Activated CD8-positive, alpha-beta memory T cell treated with anti-CD3 and anti-CD28 coated beads for 36 hours (primary cell): ENCODE measurements around the gene CEP95. TPM values are rescaled to one million over a fixed set of nuclear protein-coding genes. Genes with fewer than 3 reads are reported as not detected.

Source experiments
- CTCF ChIA-PET: fragments of 350-600 bp; sonication (Branson Sonifier 250); formaldehyde crosslinking; loops from one replicate; lab custom pipeline; 2021; ENCODE audit warnings: antibody characterized with exemption; lab: Charles Lee
- POLR2A ChIA-PET: fragments of 350-600 bp; sonication (Branson Sonifier 250); formaldehyde crosslinking; loops from one replicate; lab custom pipeline; 2021; ENCODE audit warnings: antibody characterized with exemption; lab: Charles Lee
- total RNA-seq, 2 experiments: library from RNA; stranded (reverse); gene quantifications; one replicate each; pipeline ENCODE4 v1.2.3, GENCODE V29; 2021

The CEP95 gene
- total RNA-seq, 2 experiments from 2014 or later: 31.7 to 40.6 TPM

DNA sequence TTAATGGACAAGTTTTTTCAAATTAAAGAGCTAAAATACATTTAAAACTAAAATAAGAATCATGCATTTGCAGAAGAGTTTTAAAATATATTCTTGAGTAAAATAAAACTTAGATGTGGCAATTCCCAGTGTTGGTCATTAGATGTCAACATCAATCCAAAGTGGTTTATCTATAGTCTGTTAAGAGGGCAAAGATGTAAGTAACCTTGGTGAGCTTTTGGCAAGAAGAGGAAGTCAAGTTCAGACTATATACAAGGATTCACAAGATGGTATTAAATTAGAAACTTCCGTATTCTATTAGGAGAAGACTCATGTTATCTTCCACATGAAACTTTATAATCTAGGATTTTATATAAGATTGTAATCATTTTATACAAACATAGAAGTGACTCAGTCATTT lies 73.1 kb downstream of the CEP95 start:
- ChIA-PET POLR2A (interaction anchor here (0.6 kb wide), 1 partner anchor 60 kb away, joined by 5 read pairs; no protein-coding TSS in a partner anchor), CTCF (interaction anchor here (1.6 to 1.7 kb wide), 2 partner anchors 20 to 83 kb away, joined by 3 to 6 read pairs; partner anchors contain the start of gene POLG2)

DNA sequence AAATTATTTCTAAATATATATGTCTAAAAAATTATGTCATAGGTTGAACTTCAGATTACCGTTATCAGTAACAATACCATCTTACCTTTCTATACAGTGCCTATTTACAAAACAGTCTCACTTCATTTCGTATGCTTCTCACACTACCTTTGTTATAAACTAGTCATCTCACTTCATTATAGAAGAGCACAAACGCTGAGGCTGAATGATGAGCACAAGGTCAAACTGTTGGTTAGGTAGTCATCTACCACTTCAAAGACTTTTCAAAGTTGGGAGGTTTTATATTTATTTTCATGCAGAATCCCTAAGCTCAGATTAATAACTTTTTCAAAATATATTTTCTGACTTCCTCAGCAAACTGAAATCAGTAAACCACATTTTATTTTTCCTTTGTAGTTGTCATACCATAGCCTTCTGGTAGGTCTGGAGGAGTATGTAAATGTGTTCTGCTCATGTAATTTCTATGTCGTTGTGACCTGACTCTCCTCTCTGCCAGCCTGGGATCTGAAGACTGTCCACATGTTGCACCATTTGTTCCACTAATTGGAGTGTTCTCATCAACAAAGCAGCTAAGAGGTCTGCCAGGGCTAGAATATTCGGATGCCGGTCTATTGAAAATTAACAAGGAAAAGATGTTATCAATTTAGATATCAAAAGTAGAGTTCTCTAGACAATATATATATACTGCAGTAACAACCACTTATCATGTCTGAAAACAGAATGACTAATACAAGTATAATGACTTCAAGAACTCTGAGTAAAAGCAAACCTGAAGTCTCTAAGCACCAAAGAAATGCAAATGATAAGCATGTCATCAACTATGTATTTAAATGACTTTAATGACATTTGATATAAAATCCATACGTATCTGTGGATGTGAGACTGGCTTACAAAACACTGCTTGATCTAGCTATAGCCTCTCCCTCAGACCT lies 73.9 kb downstream of the CEP95 start:
- ChIA-PET POLR2A (interaction anchor here (0.6 kb wide), 1 partner anchor 61 kb away, joined by 5 read pairs; no protein-coding TSS in a partner anchor), CTCF (interaction anchor here (1.6 to 1.7 kb wide), 3 partner anchors 19 to 83 kb away, joined by 3 to 6 read pairs (median 5); partner anchors contain the start of gene POLG2)

DNA sequence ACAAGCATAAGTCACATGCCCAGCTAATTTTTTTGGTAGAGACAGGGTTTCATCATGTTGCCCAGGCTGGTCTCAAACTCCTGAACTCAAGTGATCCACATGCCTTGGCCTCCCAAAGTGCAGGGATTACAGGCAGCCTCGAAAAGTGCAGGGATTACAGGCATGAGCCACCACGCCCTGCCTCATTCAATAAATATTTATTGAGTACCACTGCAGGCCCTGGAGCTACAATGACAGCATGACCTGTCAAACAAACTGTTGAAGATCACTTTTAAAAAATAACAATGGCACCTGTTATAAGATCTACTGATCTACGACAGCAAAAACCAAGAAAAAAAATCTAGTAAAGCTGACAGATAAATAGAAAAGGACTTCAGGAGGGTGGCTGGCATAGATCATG lies 76.3 kb downstream of the CEP95 start:
- CTCF ChIA-PET: interaction anchor here (1.0 kb wide), 2 partner anchors 9 to 20 kb away, joined by 3 read pairs; no protein-coding TSS in a partner anchor
- POLR2A ChIA-PET: no interaction called here

DNA sequence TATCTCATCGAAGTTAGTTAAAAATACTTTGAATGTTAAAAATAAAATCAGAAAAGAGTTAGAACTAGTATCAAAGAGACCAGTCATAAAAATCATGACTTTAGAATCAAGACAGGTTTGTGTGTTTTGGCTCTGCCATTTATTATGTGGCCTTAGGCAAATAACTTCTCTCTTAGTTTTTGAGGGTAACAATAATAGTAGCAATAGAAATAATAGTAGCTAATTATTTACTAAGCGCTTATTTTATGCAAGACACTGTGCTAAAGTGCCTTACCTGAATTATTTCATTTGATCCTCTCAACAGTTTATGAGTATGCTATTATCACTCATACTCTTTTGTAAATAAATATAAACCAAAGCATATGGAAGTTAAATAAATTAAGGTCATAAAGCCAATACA lies 78.4 kb downstream of the CEP95 start:
- ChIA-PET CTCF (no interaction called here), POLR2A (no interaction called here)

Other genes starting within 250 kb of the CEP95 start
- gene TEX2, start 243.7 kb upstream of the CEP95 start, total RNA-seq: 10 to 100 TPM; 22.6 to 23.9 TPM
- 10 to 100 TPM; 34.3 to 37.8 TPM for gene PECAM1, start 116.1 kb upstream of the CEP95 start, total RNA-seq
- 1 to 10 TPM in 1 of 2 experiments, under 1 TPM in 1; 0.75 to 1.2 TPM for gene MILR1, start 57.9 kb upstream of the CEP95 start, total RNA-seq
- gene POLG2, start 9.9 kb upstream of the CEP95 start, total RNA-seq: 10 to 100 TPM; 30.1 TPM
- 100 to 1,000 TPM; 679 to 698 TPM for gene DDX5, start 688 bp upstream of the CEP95 start, total RNA-seq
- gene SMURF2, start 155.3 kb downstream of the CEP95 start, total RNA-seq: 10 to 100 TPM; 18.3 to 19.4 TPM